ENCODE measurements around the gene NRXN3. TPM values are rescaled to one million over a fixed set of nuclear protein-coding genes. Genes with fewer than 3 reads are reported as not detected.

The NRXN3 gene
- polyA plus RNA-seq, 1 donor (not counting 4 experiments of a cell fraction or from before 2014, with no cell fraction given), result 0.89 TPM

DNA sequence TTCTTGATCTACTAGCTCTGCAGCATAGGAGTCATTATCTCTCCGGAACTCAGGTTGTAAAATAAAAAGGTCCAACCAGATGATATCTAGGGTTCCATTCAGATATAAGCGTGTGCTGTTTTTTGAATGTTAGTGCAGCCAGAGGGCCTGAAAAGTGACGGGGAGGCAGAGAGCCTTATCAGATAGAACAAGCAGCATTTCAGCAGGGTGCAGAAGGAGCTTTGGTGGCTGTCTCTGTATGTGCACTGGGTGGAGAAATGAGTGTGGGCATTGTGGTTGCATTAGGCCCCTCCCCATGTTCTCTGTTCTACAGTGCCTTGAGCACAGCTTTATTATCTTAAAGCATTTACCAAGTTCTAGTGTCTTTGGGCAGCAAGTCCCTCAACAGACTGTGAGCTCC is 275.1 kb downstream of the NRXN3 start:
- H3K36me3 ChIP-seq (ENCODE audit: control insufficient read depth in 2 of 2, extremely low read depth in 1 of 2, insufficient read depth in 2 of 2, low read length in 2 of 2), result no peaks in the 10 kb centered on the region
- dilution Hi-C loops (cut with MboI; ENCODE audit: extremely low pct_ligation_motif_present, low sequenced_read_pairs), result no loop called here

DNA sequence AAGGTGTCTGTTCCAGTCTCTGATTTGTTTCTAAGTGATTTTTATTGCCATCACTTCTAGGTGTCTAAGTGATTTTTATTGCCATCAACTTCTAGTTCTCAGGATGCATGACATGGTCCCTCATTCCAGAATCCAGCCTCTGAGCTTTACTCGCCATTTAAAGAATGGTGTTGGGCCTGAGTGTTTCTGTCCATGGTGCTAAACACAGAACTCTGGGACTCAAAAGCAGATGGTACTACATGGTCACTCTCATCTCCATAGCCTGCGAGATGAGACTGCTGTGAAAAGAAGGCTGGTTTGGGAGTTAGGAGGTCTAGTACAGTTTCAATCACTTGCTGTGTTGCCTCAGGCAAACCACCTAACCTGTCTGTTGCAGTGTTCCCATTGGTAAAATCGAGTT is 276.6 kb downstream of the NRXN3 start:
- no peaks in the 10 kb centered on the region for H3K9me1 ChIP-seq (ENCODE audit: control insufficient read depth, extremely low read depth, insufficient read depth, low read length)
- H3K79me2 ChIP-seq (ENCODE audit: control insufficient read depth, insufficient read depth, low read length), result no peaks in the 10 kb centered on the region
- no peak overlapping the region for H2AFZ ChIP-seq (ENCODE audit: control insufficient read depth, low read length)
- no peaks in the 10 kb centered on the region for H4K20me1 ChIP-seq (ENCODE audit: control insufficient read depth, extremely low read depth, insufficient read depth, low read length)
- no peak overlapping the region for H3K9ac ChIP-seq (ENCODE audit: control insufficient read depth, extremely low read depth, insufficient read depth, low read length)
- no peaks in the 10 kb centered on the region for H3K4me1 ChIP-seq (ENCODE audit: control insufficient read depth, extremely low read depth, insufficient read depth, low read length)
- no peaks in the 10 kb centered on the region for H3K9me3 ChIP-seq (ENCODE audit: control insufficient read depth, low read depth, low read length)
- dilution Hi-C loops (cut with MboI; ENCODE audit: extremely low pct_ligation_motif_present, low sequenced_read_pairs), result no loop called here
- DNase-seq (ENCODE audit: low read depth, low spot score), result no peak
- no peak for FAIRE-seq
- H3K36me3 ChIP-seq (ENCODE audit: control insufficient read depth in 2 of 2, extremely low read depth in 1 of 2, insufficient read depth in 2 of 2, low read length in 2 of 2), result no peaks in the 10 kb centered on the region
- H3K27me3 ChIP-seq (ENCODE audit: control insufficient read depth, extremely low read depth, insufficient read depth, low read length), result no peaks in the 10 kb centered on the region
- no peak overlapping the region for H3K4me3 ChIP-seq (ENCODE audit: control insufficient read depth in 2 of 3, extremely low read depth in 1 of 3, insufficient read depth in 2 of 3, low read depth in 1 of 3, low read length in 3 of 3)
- TF ChIP-seq, protein P1, sequence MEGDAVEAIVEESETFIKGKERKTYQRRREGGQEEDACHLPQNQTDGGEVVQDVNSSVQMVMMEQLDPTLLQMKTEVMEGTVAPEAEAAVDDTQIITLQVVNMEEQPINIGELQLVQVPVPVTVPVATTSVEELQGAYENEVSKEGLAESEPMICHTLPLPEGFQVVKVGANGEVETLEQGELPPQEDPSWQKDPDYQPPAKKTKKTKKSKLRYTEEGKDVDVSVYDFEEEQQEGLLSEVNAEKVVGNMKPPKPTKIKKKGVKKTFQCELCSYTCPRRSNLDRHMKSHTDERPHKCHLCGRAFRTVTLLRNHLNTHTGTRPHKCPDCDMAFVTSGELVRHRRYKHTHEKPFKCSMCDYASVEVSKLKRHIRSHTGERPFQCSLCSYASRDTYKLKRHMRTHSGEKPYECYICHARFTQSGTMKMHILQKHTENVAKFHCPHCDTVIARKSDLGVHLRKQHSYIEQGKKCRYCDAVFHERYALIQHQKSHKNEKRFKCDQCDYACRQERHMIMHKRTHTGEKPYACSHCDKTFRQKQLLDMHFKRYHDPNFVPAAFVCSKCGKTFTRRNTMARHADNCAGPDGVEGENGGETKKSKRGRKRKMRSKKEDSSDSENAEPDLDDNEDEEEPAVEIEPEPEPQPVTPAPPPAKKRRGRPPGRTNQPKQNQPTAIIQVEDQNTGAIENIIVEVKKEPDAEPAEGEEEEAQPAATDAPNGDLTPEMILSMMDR (optimal IDR thresholded peaks at IDR 0.05 in 1 of 3, IDR thresholded peaks at IDR 0.05 in 1 of 3, conservative IDR thresholded peaks at IDR 0.05 in 1 of 3; ENCODE audit: extremely low read depth in 1 of 3, insufficient read depth in 2 of 3, low read length in 3 of 3), result no peak
- TF ChIP-seq EZH2 (IDR thresholded peaks at IDR 0.05; ENCODE audit: low read length), result no peak
- H3K4me2 ChIP-seq (ENCODE audit: control insufficient read depth, extremely low read depth, insufficient read depth, low read depth, low read length), result no peak overlapping the region
- no peak overlapping the region for H3K27ac ChIP-seq (ENCODE audit: control insufficient read depth, insufficient read depth, low read length)

More for the DNA sequence above, 275.1 kb downstream of the NRXN3 start:
- Histone ChIP-seq H3K27ac (ENCODE audit: control insufficient read depth, insufficient read depth, low read length) (no peak overlapping the region), H3K9me3 (ENCODE audit: control insufficient read depth, low read depth, low read length) (no peaks in the 10 kb centered on the region), H3K79me2 (ENCODE audit: control insufficient read depth, insufficient read depth, low read length) (no peaks in the 10 kb centered on the region), H3K4me1 (ENCODE audit: control insufficient read depth, extremely low read depth, insufficient read depth, low read length) (no peaks in the 10 kb centered on the region), H3K27me3 (ENCODE audit: control insufficient read depth, extremely low read depth, insufficient read depth, low read length) (no peaks in the 10 kb centered on the region), H4K20me1 (ENCODE audit: control insufficient read depth, extremely low read depth, insufficient read depth, low read length) (no peaks in the 10 kb centered on the region), H3K9ac (ENCODE audit: control insufficient read depth, extremely low read depth, insufficient read depth, low read length) (no peak overlapping the region), H3K9me1 (ENCODE audit: control insufficient read depth, extremely low read depth, insufficient read depth, low read length) (no peaks in the 10 kb centered on the region), H3K4me3 (ENCODE audit: control insufficient read depth in 2 of 3, extremely low read depth in 1 of 3, insufficient read depth in 2 of 3, low read depth in 1 of 3, low read length in 3 of 3) (no peak overlapping the region), H3K4me2 (ENCODE audit: control insufficient read depth, extremely low read depth, insufficient read depth, low read depth, low read length) (no peak overlapping the region), H2AFZ (ENCODE audit: control insufficient read depth, low read length) (no peak overlapping the region)
- DNase-seq (ENCODE audit: low read depth, low spot score) (no peak), FAIRE-seq (no peak)
- TF ChIP-seq, protein P1 (optimal IDR thresholded peaks at IDR 0.05 in 1 of 3, IDR thresholded peaks at IDR 0.05 in 1 of 3, conservative IDR thresholded peaks at IDR 0.05 in 1 of 3; ENCODE audit: extremely low read depth in 1 of 3, insufficient read depth in 2 of 3, low read length in 3 of 3), result no peak
- no peak for TF ChIP-seq EZH2 (IDR thresholded peaks at IDR 0.05; ENCODE audit: low read length)
